LNCAP (cell line): ENCODE results near the gene HIGD1A.

Experiments used
- CTCF ChIP-seq: fragments of 450-650 bp; IDR thresholded peaks from 2 replicates; pipeline ENCODE4 v1.5.1; 2017; ENCODE audit warnings: mild to moderate bottlenecking

The HIGD1A gene

GRCh38 chr3:42771271-42771670 lies 33.0 kb downstream of the HIGD1A start:
- no peak for TF ChIP-seq CTCF

GRCh38 chr3:42769477-42770131 lies 34.7 kb downstream of the HIGD1A start:
- TF ChIP-seq CTCF: no peak

GRCh38 chr3:42764561-42765295 lies 39.6 kb downstream of the HIGD1A start:
- no peak for TF ChIP-seq CTCF

- no peak for TF ChIP-seq CTCF
These were observed 40.2 kb downstream of the HIGD1A start for GRCh38 chr3:42764115-42764514.

- no peak for TF ChIP-seq CTCF
These were observed 41.3 kb downstream of the HIGD1A start for GRCh38 chr3:42763021-42763420.

GRCh38 chr3:42762046-42762724 lies 42.1 kb downstream of the HIGD1A start:
- TF ChIP-seq CTCF: no peak

GRCh38 chr3:42758126-42758525 lies 46.2 kb downstream of the HIGD1A start:
- TF ChIP-seq CTCF: no peak
